T47D (cell line): ENCODE measurements around the gene C1QL4.
A peak's percentile ranks its signal among the peaks of the same experiment; 100 is the strongest.
"Not testable (repeated sequence)": the region's sequence is repeated elsewhere in the genome, so short reads cannot be mapped to it uniquely, and the experiment has no call there.

Source experiments
- DNase-seq, 2 experiments: peaks; one replicate each; pipeline versions ENCODE4 v3.0.0 to v3.0.0-alpha.2; 2011 to 2012; ENCODE audit warnings: low read depth in 1 of 2, low spot score in 1 of 2
- JUND ChIP-seq: IDR thresholded peaks from 2 replicates; pipeline ENCODE4 v1.6.1; 2012; ENCODE audit warnings: low read depth
- in situ Hi-C: cut with HindIII; loops from 2 replicates; pipeline ENCODE4 v1.10.0; 2016; ENCODE audit warnings: low sequenced_read_pairs, low pct_unique_long_range_greater_than_20kb

C1QL4 gene

DNA sequence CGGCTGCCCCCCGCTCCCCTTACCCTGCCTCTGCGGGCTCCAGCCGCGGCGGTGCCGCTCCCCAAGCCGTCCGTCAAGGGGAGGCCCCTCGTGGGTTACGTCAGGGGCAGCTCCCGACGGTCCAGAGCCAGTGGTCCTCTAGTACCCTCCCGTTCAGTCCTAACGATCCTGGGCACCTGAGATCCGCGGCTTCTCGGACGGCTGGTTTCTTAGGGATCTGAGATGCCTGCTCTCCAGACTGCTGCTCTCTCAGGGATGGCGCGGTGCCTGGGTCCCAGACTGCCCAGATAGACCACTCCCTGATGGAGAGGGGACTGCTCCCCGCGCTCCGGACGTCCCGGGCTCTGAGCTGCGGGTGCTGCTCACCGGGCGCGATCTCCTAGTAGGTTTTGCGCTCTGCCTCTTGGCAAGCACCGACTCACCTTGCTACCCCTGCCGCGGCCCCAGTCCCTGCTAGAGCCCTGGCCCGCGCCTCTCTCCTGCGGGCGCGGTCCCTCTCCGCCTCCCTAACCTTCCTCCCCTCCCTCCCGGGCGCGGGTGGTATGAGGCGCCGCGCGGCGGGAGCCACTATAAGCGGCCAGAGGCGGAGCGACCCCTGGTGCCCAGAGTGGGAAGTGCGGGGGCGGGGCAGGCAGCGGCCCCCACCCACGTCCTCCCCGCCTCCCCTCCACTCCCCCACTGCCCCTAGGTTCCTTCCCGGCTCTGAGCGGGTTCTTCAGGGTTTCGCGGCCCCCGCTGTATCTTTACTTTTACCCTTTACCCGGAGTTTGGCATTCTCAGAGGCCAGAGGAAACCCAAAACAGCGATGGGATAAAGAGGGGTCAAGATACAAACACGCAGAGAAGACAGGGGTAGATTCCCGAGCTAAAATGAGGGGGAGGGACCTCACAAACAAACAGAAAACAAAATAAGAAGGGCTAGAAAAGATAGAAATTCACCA lies at the start of gene C1QL4:
C1QL4 (minus strand) TSS at position 544 of the 940 bp plus-strand sequence. CDS start 711 bp downstream, outside the sequence.
- DNase-seq: peak; percentile 86 to 96
- in situ Hi-C loops: no loop called here
- TF ChIP-seq JUND: no peak

DNA sequence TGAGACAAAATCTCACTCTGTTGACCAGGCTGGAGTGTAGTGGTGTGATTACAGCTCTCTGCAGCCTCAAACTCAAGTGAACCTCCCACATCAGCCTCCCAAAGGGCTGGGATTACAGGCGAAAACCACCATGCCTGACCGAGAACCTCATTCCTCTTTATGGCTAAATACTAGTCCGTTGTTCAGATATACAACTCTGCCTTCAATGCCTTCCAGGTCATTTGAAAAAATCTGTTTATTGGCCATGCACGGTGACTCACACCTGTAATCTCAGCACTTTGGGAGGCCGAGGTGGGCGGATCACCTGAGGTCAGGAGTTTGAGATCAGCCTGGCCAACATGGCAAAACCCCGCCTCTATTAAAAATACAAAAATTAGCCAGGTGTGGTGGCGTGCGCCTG lies 43.2 kb upstream of the C1QL4 start:
- in situ Hi-C loops, DNase-seq: not testable (repeated sequence)

DNA sequence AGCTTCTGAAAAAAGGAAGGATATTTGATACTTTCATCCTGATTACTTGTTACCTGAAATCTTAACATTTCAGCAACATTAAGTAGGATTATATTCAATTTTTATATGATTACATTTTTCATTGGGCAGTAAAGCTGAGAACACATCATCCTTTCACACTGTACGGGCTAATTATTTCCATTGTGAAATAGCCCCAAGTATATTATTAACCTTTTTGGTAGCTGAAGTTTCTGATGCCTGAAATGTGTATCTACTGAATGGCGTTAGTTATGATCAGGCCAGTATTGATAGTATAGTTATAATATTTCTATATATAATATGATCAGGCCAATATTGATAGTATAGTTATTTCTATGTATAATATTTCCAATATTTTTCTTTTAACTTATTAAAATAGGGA lies 40.4 kb upstream of the C1QL4 start:
- no peak for TF ChIP-seq JUND
- DNase-seq: no peak
- in situ Hi-C loops: no loop called here

- in situ Hi-C loops: no loop called here
- TF ChIP-seq JUND: no peak
- no peak for DNase-seq
Measured at GRCh38 chr12:49375406-49375805, 38.4 kb upstream of the C1QL4 start.

DNA sequence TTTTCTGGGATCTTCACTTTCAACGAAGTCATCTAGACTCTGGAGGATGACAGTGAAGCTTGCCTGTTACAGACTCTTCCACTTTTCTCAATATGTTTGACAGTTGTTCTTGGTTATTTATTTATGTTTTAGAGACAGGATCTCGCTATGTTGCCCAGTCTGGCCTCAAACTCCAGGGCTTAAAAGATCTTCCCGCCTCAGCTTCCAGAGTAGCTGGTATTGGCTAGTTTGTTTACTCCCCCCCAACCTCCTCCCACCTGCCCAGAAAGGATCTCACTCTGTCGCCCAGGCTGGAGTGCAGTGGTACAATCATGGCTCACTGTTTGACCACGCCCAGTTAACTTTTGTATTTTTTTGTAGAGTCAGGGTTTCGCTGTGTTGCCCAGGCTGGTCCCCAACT lies 33.6 kb upstream of the C1QL4 start:
- in situ Hi-C loops: no loop called here
- TF ChIP-seq JUND: no peak
- DNase-seq: no peak

DNA sequence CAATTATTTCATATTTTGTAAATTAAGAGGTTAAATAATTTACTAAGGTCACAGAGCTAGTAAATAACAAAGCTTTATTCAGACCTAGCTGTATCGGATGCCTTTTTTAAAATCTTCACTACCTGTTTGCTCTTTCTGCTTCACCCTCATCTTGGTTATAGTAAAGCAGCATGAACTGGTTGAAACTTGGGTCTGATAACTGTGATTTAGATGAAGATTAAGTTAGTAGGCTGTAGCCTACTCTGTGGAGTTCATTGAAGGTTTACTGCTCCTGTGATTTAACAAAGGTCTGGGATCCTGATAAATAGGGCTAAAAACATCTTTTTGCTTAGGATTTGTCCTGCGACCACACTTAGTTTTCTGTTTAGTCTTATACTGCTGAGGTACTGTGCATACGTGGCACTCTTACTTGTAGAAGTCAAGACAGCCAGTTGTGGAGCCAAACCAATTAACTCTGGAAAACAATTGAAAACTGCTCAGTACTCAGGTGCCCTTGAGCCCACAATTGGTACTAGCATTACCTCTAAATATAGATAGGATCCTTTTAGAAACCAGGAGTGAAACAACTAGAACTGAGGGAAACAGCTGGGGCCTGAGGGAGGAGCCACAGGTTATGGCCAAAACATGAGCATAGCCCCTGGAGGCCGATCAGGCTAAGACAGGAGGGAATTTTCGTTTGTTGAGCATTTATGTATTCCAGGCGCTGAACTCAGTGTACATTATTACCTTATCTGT lies 32.6 kb upstream of the C1QL4 start:
- peak; percentile 45 to 63 for DNase-seq
- in situ Hi-C loops: no loop called here
- TF ChIP-seq JUND: no peak

GRCh38 chr12:49368240-49368600 lies 31.2 kb upstream of the C1QL4 start:
- TF ChIP-seq JUND: no peak

DNA sequence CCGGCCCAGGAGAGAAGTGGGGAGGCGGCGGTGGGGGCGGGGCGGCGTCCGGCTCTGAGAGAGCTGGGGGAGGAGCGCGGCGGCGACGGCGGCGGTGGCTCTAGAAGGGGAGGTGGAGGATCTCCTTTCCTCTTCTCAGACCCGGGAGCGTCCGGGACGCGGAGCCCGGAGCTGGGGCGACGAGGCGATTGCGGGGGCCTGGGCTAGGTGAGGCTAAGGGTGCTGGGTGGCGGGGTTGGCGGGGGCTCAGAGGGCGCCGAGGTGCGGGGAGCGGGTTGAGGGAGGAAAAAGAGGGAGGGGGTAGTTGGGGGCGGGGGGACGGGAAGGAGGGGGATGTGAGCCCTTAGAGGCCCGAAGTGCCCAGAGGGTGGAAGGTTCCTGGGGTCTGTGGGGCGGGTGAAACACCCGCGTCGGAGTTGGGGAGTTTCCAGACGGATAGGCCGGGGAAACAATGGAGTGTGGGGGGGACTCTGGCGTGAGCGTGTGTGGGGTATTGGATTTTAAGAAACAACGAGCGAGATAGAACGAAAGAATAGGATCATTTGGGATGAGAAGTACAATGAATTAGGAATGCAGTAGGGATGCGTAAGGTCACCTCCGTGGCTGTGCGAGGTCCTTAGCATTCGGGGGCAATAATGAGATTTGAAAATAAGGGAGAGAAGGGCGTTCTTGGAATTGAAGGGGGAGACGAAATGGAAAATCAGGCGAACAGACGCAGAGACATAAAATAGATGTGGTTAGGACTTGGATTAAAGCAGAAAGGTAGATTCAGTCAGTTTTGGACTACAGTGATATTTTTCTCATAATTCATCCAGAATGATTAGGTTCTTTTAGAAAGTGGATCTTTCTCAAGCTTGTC lies 30.6 kb upstream of the C1QL4 start, which contains the start of gene SPATS2:
SPATS2 (plus strand) TSS at position 82 of the 859 bp plus-strand sequence. CDS start 93,551 bp downstream, outside the sequence.
- DNase-seq: peak; percentile 16 to 27
- in situ Hi-C loops: no loop called here
- no peak for TF ChIP-seq JUND

More at GRCh38 chr12:49368240-49368600, 31.2 kb upstream of the C1QL4 start:
- in situ Hi-C loops: no loop called here
- DNase-seq: no peak

DNA sequence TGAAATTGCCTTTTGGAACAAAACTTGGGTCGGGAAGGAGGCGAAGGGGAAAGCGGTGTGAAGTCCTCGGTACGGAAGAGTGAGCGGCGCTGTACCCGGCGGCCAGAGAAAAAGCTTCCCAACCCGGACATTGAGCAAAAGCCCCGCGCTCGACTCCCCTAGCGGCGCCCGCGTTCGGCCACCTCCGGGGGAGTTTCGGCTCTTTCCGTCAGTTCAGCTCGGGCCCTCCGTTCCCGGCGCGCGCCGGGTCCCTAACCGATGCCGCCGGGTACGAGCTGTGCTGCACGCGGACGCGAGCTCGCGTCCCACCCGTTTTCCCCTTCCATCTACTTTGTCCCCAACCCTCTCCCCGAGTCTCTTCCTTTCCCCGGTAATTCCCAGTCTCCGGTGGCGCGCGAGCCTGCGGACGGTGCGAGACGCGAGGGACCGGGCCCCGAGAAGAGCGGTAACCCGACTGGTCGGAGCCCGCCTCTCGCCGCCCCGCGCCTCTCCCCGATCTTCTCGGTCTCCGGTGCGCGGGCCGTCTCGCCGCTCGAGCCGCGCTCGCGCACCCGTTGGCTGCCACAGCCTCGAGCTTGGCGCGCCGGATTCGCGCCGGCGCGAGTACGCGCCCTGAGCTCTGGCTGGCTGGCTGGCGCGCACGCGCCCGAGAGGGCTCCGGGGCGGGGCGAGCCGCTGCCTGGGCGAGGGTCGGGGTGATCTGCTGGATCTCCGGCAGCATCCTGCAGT lies 29.8 kb upstream of the C1QL4 start:
- in situ Hi-C loops: no loop called here
- peak; percentile 95 to 97 for DNase-seq
- TF ChIP-seq JUND: no peak

- DNase-seq: no peak
- no peak for TF ChIP-seq JUND
- in situ Hi-C loops: no loop called here
Measured at GRCh38 chr12:49366096-49366651, 29.2 kb upstream of the C1QL4 start.

- in situ Hi-C loops: no loop called here
- no peak for DNase-seq
Measured at GRCh38 chr12:49365542-49365941, 28.6 kb upstream of the C1QL4 start.

DNA sequence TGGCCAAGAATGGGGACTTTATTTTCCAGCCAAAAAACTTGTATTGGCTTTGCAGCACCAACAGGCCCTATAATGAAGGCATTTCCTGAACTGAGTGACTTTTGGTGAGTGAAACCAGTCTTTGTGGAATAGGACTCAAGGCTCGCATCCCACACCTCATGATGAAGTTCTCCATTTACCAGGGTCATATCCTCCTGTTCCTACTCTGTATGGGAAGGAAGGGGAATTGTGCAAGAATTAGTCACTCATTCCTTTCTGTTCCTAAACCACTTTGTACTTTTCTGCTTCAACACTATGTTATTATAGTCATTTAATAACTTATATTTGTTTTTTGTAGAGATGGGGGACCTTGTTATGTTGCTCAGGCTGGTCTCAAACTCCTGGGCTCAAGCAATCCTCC lies 28.0 kb upstream of the C1QL4 start:
- in situ Hi-C loops: no loop called here
- no peak for DNase-seq

More at GRCh38 chr12:49365542-49365941, 28.6 kb upstream of the C1QL4 start:
- TF ChIP-seq JUND: no peak

More for the DNA sequence above, 28.0 kb upstream of the C1QL4 start:
- TF ChIP-seq JUND: no peak
